Progenitor cell of endocrine pancreas (in vitro differentiated cells): ENCODE data around the gene SLC2A14. TPM values are rescaled to one million over a fixed set of nuclear protein-coding genes. Genes with fewer than 3 reads are reported as not detected.
A peak's percentile ranks its signal among the peaks of the same experiment; 100 is the strongest.
"Not testable (repeated sequence)": the region's sequence is repeated elsewhere in the genome, so short reads cannot be mapped to it uniquely, and the experiment has no call there.

Experiments used
- DNase-seq: peaks from one replicate; pipeline ENCODE4 v3.0.0; 2021; ENCODE audit warnings: low spot score; ENCODE audit not compliant: unreplicated experiment
- H3K27ac Mint-ChIP-seq: 2 replicates; pipeline ENCODE4 v1.8.0; 2021; ENCODE audit warnings: mild to moderate bottlenecking, moderate library complexity, mixed read lengths
- H3K27me3 Mint-ChIP-seq: 2 replicates; pipeline ENCODE4 v1.8.0; 2021; ENCODE audit warnings: mixed read lengths
- H3K36me3 Mint-ChIP-seq: 2 replicates; pipeline ENCODE4 v1.8.0; 2022; ENCODE audit warnings: mixed read lengths; ENCODE audit not compliant: insufficient read depth
- H3K4me1 Mint-ChIP-seq: 2 replicates; pipeline ENCODE4 v1.8.0; 2021; ENCODE audit warnings: low read depth, mixed read lengths
- H3K4me3 Mint-ChIP-seq: 2 replicates; pipeline ENCODE4 v1.8.0; 2021; ENCODE audit warnings: low read depth, mild to moderate bottlenecking, moderate library complexity, mixed read lengths
- H3K9me3 Mint-ChIP-seq: 2 replicates; pipeline ENCODE4 v1.8.0; 2021; ENCODE audit warnings: low read depth, mixed read lengths
- total RNA-seq: library from RNA; stranded (reverse); gene quantifications from 2 replicates; pipeline ENCODE4 v1.2.1, GENCODE V29; 2021
- TF ChIP-seq, protein P1 (sequence below): fragments of 200-600 bp; sonication (generic); IDR thresholded peaks from one replicate; pipeline ENCODE4 v1.5.0; 2021; ENCODE audit warnings: antibody characterized with exemption, mild to moderate bottlenecking; ENCODE audit not compliant: unreplicated experiment

Gene SLC2A14
- total RNA-seq, 1 donor from 2014 or later = 18.6 TPM

DNA sequence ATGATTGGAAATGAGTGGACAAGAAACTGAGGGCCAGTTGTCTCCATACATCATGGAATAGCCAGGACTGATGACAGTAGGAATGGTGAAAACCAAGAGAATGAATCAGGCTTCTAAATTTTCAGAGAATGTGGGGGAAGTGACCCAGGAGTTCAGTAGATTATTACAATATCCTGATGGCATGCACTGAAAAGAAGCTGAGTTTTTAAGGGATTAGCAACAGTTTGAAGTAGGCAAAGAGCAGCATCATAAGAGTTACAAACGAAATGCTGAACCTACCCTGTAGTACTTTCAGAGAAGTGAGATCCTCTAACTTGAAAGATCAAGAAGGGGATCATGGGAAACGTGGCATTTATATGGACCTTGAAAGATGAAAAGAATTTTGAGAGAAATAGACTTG is 13.2 kb downstream of the SLC2A14 start:
- Mint-ChIP-seq H3K36me3 (peaks cover 10% of the 10 kb centered on the region), H3K9me3 (peaks cover 3% of the 10 kb centered on the region), H3K27me3 (no peaks in the 10 kb centered on the region), H3K27ac (no peak overlapping the region), H3K4me3 (no peak overlapping the region), H3K4me1 (no peaks in the 10 kb centered on the region)
- no peak for DNase-seq
- TF ChIP-seq, protein P1, sequence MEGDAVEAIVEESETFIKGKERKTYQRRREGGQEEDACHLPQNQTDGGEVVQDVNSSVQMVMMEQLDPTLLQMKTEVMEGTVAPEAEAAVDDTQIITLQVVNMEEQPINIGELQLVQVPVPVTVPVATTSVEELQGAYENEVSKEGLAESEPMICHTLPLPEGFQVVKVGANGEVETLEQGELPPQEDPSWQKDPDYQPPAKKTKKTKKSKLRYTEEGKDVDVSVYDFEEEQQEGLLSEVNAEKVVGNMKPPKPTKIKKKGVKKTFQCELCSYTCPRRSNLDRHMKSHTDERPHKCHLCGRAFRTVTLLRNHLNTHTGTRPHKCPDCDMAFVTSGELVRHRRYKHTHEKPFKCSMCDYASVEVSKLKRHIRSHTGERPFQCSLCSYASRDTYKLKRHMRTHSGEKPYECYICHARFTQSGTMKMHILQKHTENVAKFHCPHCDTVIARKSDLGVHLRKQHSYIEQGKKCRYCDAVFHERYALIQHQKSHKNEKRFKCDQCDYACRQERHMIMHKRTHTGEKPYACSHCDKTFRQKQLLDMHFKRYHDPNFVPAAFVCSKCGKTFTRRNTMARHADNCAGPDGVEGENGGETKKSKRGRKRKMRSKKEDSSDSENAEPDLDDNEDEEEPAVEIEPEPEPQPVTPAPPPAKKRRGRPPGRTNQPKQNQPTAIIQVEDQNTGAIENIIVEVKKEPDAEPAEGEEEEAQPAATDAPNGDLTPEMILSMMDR = no peak

DNA sequence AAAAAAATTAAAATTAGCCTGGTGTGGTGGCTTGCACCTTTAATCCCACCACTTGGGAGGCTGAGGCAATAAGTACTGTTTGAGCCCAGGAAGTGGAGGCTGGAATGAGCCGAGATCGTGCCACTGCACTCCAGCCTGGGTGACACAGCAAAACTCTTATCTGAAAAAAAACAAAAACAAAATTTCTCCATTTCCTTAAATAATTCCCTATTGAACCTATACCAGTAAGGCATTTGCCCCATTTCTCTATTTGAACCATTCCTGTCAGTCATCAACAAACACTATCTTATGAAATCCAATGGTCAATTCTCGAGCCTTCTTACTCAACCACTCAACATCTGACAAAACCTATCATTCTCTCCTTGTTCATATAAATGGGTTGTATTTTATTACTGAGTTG is 14.7 kb downstream of the SLC2A14 start:
- Mint-ChIP-seq H3K9me3 (peaks cover 1% of the 10 kb centered on the region), H3K4me3 (no peak overlapping the region), H3K27ac (no peak overlapping the region), H3K27me3 (peaks cover 4% of the 10 kb centered on the region), H3K4me1 (no peaks in the 10 kb centered on the region), H3K36me3 (peaks cover 6% of the 10 kb centered on the region)
- no peak for DNase-seq
- TF ChIP-seq, protein P1 = no peak

DNA sequence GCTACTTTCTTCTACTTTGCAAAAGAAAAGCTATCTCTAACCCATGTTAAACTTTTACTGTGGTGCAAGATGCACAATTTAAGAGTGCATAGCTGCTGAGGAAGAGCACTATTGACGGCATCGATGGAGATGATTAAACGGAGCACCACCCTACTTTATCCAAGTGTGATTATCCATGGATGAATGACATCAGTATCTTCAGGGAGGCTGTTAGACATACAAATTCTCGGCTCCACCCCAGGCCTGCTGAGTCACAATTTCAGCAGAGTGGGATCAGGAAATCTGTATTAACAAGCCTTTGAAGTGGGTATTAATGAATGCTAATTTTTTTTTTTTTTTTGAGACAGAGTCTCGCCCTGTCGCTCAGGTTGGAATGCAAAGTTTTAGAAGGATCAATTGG is 16.2 kb downstream of the SLC2A14 start:
- Mint-ChIP-seq H3K4me1 (peaks cover 7% of the 10 kb centered on the region), H3K36me3 (peaks cover 3% of the 10 kb centered on the region), H3K27ac (peak overlapping the region; percentile 12)

DNA sequence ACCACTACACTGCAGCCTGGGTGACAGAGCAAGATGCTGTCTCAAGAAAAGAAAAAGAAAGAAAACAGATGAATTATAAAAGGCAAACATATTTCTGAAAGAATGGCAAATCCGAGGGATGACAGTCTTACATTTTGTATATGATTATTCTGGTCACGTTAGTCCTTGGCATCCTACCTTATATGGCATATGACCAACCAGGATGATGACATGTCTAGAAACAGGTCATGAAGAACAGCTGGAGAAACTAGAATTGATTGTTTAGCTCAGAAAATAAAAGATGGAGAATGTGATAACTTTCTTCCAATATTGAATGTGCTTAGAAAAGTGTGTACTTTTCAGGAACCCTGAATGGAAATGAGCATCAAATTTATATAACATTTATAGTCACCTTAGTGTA is 19.2 kb downstream of the SLC2A14 start:
- Mint-ChIP-seq H3K4me3 (no peak overlapping the region), H3K9me3 (no peaks in the 10 kb centered on the region), H3K4me1 (peaks cover 14% of the 10 kb centered on the region), H3K27ac (no peak overlapping the region), H3K27me3 (peaks cover 4% of the 10 kb centered on the region), H3K36me3 (peaks cover 3% of the 10 kb centered on the region)
- DNase-seq = no peak
- TF ChIP-seq, protein P1 = no peak

More for the DNA sequence above, 16.2 kb downstream of the SLC2A14 start:
- TF ChIP-seq, protein P1 = no peak
- no peak for DNase-seq
- Mint-ChIP-seq H3K27me3 (peaks cover 4% of the 10 kb centered on the region), H3K9me3 (no peaks in the 10 kb centered on the region), H3K4me3 (no peak overlapping the region)

DNA sequence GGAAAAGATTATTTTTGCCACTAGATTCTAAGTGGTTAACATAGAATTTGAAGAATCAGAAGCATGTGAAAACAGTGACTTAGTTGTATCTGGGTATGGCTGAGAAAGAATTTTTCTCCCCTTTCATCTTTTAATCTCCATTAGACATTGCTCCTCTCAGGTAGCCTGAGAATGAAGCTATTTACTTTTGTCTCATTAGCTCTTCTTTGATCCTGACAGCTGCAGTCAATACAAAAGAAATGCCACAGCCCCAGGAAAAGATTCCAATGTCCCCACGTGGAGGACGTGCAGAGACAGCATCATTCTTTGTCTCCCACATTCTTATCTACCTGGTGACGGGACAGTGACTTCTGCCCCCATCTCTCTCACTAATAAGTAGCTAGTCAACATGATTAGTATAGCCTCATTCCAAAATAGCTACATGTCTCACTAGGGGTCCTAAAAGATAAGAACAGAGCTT is 21.1 kb downstream of the SLC2A14 start:
- H3K4me1 Mint-ChIP-seq = peaks cover 17% of the 10 kb centered on the region
- not testable (repeated sequence) for DNase-seq, H3K9me3 Mint-ChIP-seq, H3K36me3 Mint-ChIP-seq, H3K4me3 Mint-ChIP-seq, H3K27me3 Mint-ChIP-seq
- peak overlapping the region; percentile 21 for H3K27ac Mint-ChIP-seq

DNA sequence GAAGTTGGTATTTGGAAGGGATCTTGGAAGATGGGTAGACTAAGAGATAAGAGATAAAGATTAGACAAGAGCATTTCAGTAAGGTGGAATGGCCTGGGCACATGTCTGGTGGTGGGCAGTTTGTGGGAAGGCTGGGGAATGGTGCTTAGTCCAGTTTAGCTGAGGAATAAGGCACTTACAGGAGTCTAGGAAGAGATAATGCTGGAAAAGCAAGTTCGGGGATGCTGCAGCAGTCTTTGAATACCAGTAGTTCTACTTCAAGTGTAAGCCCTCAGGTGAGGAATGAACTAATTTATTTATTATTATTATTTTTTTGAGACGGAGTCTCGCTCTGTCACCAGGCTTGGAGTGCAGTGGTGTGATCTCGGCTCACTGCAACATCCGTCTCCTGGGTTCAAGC is 22.6 kb downstream of the SLC2A14 start:
- peaks cover 17% of the 10 kb centered on the region for H3K4me1 Mint-ChIP-seq

DNA sequence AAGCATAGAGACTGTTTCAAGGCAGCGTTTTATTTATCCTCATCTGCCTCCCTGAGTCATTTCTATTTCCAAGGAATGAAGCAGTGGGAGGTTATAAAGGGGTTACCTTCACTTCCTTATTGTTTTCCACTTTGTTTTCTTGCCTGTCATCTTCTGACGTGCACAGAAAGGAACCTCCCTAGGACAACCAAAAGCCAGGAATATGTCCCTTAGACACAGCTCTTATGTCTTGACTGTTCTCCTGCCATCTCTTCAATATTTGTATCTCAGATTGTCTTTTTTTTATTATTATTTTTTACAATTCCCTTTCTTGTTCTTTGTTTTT is 24.7 kb downstream of the SLC2A14 start:
- not testable (repeated sequence) for H3K9me3 Mint-ChIP-seq, H3K27ac Mint-ChIP-seq, H3K27me3 Mint-ChIP-seq, H3K36me3 Mint-ChIP-seq, DNase-seq, H3K4me3 Mint-ChIP-seq
- peaks cover 17% of the 10 kb centered on the region for H3K4me1 Mint-ChIP-seq

More for the DNA sequence above, 22.6 kb downstream of the SLC2A14 start:
- DNase-seq, H3K36me3 Mint-ChIP-seq, H3K27ac Mint-ChIP-seq, H3K27me3 Mint-ChIP-seq, H3K4me3 Mint-ChIP-seq, H3K9me3 Mint-ChIP-seq: not testable (repeated sequence)

DNA sequence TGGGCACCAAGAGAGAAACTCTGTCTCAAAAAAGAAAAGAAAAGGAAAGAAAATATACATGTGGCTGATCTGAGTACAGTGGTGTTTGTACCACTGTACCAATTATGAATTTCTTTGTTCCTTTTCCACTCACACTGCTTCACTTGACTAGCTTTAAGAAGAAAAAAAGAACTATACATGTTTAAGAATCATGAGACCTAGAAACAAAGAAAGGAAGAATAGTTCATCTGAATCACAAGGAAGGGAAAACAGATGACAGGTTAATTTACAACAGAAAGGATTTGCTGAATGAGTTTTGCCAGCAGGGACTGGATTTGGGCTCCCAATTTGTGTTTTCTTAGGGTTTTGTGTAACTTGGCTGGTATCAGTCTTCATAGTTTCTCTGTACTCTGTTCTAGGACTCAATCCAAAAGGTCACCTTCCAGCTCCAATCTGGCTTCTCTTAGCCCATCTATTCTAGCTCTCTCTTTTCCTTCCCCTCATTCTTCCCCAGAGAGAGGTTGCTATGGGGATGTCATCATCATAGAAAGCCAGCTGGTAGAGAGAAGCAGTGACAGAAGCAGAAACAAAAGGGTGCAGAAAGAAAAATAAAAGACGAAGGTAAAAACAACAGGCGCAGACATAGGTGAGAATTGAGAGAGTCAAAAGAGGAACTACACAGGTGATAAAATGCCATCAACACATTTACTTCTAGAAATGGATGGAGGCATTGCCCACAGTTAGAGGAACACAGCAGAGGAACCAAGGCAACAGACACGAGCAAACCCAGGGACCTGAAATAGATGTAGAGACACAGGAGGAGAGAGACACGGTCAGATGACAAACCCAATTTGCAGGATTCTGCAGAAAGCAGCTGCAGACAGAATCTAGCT is 25.3 kb downstream of the SLC2A14 start:
- H3K9me3 Mint-ChIP-seq, H3K27me3 Mint-ChIP-seq, DNase-seq, H3K36me3 Mint-ChIP-seq, H3K4me3 Mint-ChIP-seq: not testable (repeated sequence)
- peaks cover 14% of the 10 kb centered on the region for H3K4me1 Mint-ChIP-seq
- H3K27ac Mint-ChIP-seq = peak overlapping the region; percentile 2
